Measurements from ENCODE around the gene EDIL3.

EDIL3 gene

GRCh38 chr5:84393969-84394368 is 9.3 kb upstream of the EDIL3 start:
- peak overlapping the region; percentile 36 for H3K9ac ChIP-seq (ENCODE audit: low read length)

GRCh38 chr5:84392836-84393235 is 8.2 kb upstream of the EDIL3 start:
- no peak for DNase-seq (ENCODE audit: low read depth)
- no peaks in the 10 kb centered on the region for H3K27me3 ChIP-seq (replicated peaks; ENCODE audit: control insufficient read depth, insufficient read depth, low read length)
- no peak overlapping the region for H3K9ac ChIP-seq (ENCODE audit: low read length)
- no peaks in the 10 kb centered on the region for H3K36me3 ChIP-seq (ENCODE audit: control insufficient read depth, insufficient read depth, low read length, severe bottlenecking)
- H3K4me1 ChIP-seq (ENCODE audit: control insufficient read depth, insufficient read depth, low read length) = peaks cover 13% of the 10 kb centered on the region
- no peak overlapping the region for H3K4me3 ChIP-seq (ENCODE audit: low read length)
- H3K9me3 ChIP-seq (ENCODE audit: control insufficient read depth, low read length) = no peaks in the 10 kb centered on the region

More at GRCh38 chr5:84393969-84394368, 9.3 kb upstream of the EDIL3 start:
- H3K36me3 ChIP-seq (ENCODE audit: control insufficient read depth, insufficient read depth, low read length, severe bottlenecking) = no peaks in the 10 kb centered on the region
- no peaks in the 10 kb centered on the region for H3K9me3 ChIP-seq (ENCODE audit: control insufficient read depth, low read length)
- H3K4me3 ChIP-seq (ENCODE audit: low read length) = no peak overlapping the region
- H3K27me3 ChIP-seq (replicated peaks; ENCODE audit: control insufficient read depth, insufficient read depth, low read length) = no peaks in the 10 kb centered on the region
- DNase-seq (ENCODE audit: low read depth) = peak; percentile 86
- H3K4me1 ChIP-seq (ENCODE audit: control insufficient read depth, insufficient read depth, low read length) = peaks cover 13% of the 10 kb centered on the region

- Histone ChIP-seq H3K27me3 (replicated peaks; ENCODE audit: control insufficient read depth, insufficient read depth, low read length) (no peaks in the 10 kb centered on the region), H3K4me3 (ENCODE audit: low read length) (no peak overlapping the region), H3K4me1 (ENCODE audit: control insufficient read depth, insufficient read depth, low read length) (peaks cover 14% of the 10 kb centered on the region), H3K9ac (ENCODE audit: low read length) (no peak overlapping the region), H3K9me3 (ENCODE audit: control insufficient read depth, low read length) (no peaks in the 10 kb centered on the region), H3K36me3 (ENCODE audit: control insufficient read depth, insufficient read depth, low read length, severe bottlenecking) (no peaks in the 10 kb centered on the region)
- DNase-seq (ENCODE audit: low read depth) = no peak
Measured at GRCh38 chr5:84385705-84386104, 1.0 kb upstream of the EDIL3 start.

GRCh38 chr5:84383816-84384603 is 670 bp downstream of the EDIL3 start:
- H3K9ac ChIP-seq (ENCODE audit: low read length) = peak overlapping the region; percentile 75
- peak overlapping the region; percentile 87 for H3K4me3 ChIP-seq (ENCODE audit: low read length)
- H3K9me3 ChIP-seq (ENCODE audit: control insufficient read depth, low read length) = no peaks in the 10 kb centered on the region
- H3K36me3 ChIP-seq (ENCODE audit: control insufficient read depth, insufficient read depth, low read length, severe bottlenecking) = no peaks in the 10 kb centered on the region
- peaks cover 21% of the 10 kb centered on the region for H3K4me1 ChIP-seq (ENCODE audit: control insufficient read depth, insufficient read depth, low read length)
- peak; percentile 77 for DNase-seq (ENCODE audit: low read depth)
- H3K27me3 ChIP-seq (replicated peaks; ENCODE audit: control insufficient read depth, insufficient read depth, low read length) = no peaks in the 10 kb centered on the region

- no peaks in the 10 kb centered on the region for H3K9me3 ChIP-seq (ENCODE audit: control insufficient read depth, low read length)
- DNase-seq (ENCODE audit: low read depth) = no peak
- H3K36me3 ChIP-seq (ENCODE audit: control insufficient read depth, insufficient read depth, low read length, severe bottlenecking) = no peaks in the 10 kb centered on the region
- H3K4me1 ChIP-seq (ENCODE audit: control insufficient read depth, insufficient read depth, low read length) = peaks cover 28% of the 10 kb centered on the region
- H3K9ac ChIP-seq (ENCODE audit: low read length) = peak overlapping the region; percentile 75
- H3K27me3 ChIP-seq (replicated peaks; ENCODE audit: control insufficient read depth, insufficient read depth, low read length) = no peaks in the 10 kb centered on the region
- peak overlapping the region; percentile 87 for H3K4me3 ChIP-seq (ENCODE audit: low read length)
Measured at GRCh38 chr5:84383296-84383815, 1.3 kb downstream of the EDIL3 start.

GRCh38 chr5:84382363-84383295 is 2.1 kb downstream of the EDIL3 start:
- Histone ChIP-seq H3K27me3 (replicated peaks; ENCODE audit: control insufficient read depth, insufficient read depth, low read length) (no peaks in the 10 kb centered on the region), H3K9me3 (ENCODE audit: control insufficient read depth, low read length) (no peaks in the 10 kb centered on the region), H3K36me3 (ENCODE audit: control insufficient read depth, insufficient read depth, low read length, severe bottlenecking) (no peaks in the 10 kb centered on the region), H3K4me3 (ENCODE audit: low read length) (peak overlapping the region; percentile 87), H3K9ac (ENCODE audit: low read length) (peak overlapping the region; percentile 75), H3K4me1 (ENCODE audit: control insufficient read depth, insufficient read depth, low read length) (peaks cover 32% of the 10 kb centered on the region)
- DNase-seq (ENCODE audit: low read depth) = peak; percentile 85

- no peaks in the 10 kb centered on the region for H3K36me3 ChIP-seq (ENCODE audit: control insufficient read depth, insufficient read depth, low read length, severe bottlenecking)
- H3K4me3 ChIP-seq (ENCODE audit: low read length) = peak overlapping the region; percentile 87
- DNase-seq (ENCODE audit: low read depth) = peak; percentile 79
- no peaks in the 10 kb centered on the region for H3K9me3 ChIP-seq (ENCODE audit: control insufficient read depth, low read length)
- H3K4me1 ChIP-seq (ENCODE audit: control insufficient read depth, insufficient read depth, low read length) = peaks cover 32% of the 10 kb centered on the region
- H3K27me3 ChIP-seq (replicated peaks; ENCODE audit: control insufficient read depth, insufficient read depth, low read length) = no peaks in the 10 kb centered on the region
- H3K9ac ChIP-seq (ENCODE audit: low read length) = peak overlapping the region; percentile 75
Measured at GRCh38 chr5:84381502-84382362, 2.9 kb downstream of the EDIL3 start.

GRCh38 chr5:84379749-84380148 is 4.9 kb downstream of the EDIL3 start:
- H3K4me3 ChIP-seq (ENCODE audit: low read length) = no peak overlapping the region

GRCh38 chr5:84378961-84379360 is 5.7 kb downstream of the EDIL3 start:
- DNase-seq (ENCODE audit: low read depth) = peak; percentile 66
- Histone ChIP-seq H3K27me3 (replicated peaks; ENCODE audit: control insufficient read depth, insufficient read depth, low read length) (no peaks in the 10 kb centered on the region), H3K4me3 (ENCODE audit: low read length) (peak overlapping the region; percentile 40), H3K36me3 (ENCODE audit: control insufficient read depth, insufficient read depth, low read length, severe bottlenecking) (no peaks in the 10 kb centered on the region), H3K4me1 (ENCODE audit: control insufficient read depth, insufficient read depth, low read length) (peaks cover 38% of the 10 kb centered on the region), H3K9ac (ENCODE audit: low read length) (peak overlapping the region; percentile 52), H3K9me3 (ENCODE audit: control insufficient read depth, low read length) (no peaks in the 10 kb centered on the region)

More at GRCh38 chr5:84379749-84380148, 4.9 kb downstream of the EDIL3 start:
- no peaks in the 10 kb centered on the region for H3K9me3 ChIP-seq (ENCODE audit: control insufficient read depth, low read length)
- peak; percentile 72 for DNase-seq (ENCODE audit: low read depth)
- no peaks in the 10 kb centered on the region for H3K36me3 ChIP-seq (ENCODE audit: control insufficient read depth, insufficient read depth, low read length, severe bottlenecking)
- H3K9ac ChIP-seq (ENCODE audit: low read length) = peak overlapping the region; percentile 11
- H3K4me1 ChIP-seq (ENCODE audit: control insufficient read depth, insufficient read depth, low read length) = peaks cover 38% of the 10 kb centered on the region
- H3K27me3 ChIP-seq (replicated peaks; ENCODE audit: control insufficient read depth, insufficient read depth, low read length) = no peaks in the 10 kb centered on the region

- DNase-seq (ENCODE audit: low read depth) = peak; percentile 79
- Histone ChIP-seq H3K36me3 (ENCODE audit: control insufficient read depth, insufficient read depth, low read length, severe bottlenecking) (no peaks in the 10 kb centered on the region), H3K4me3 (ENCODE audit: low read length) (peak overlapping the region; percentile 40)
Measured at GRCh38 chr5:84378420-84378819, 6.3 kb downstream of the EDIL3 start.

More at GRCh38 chr5:84378420-84378819, 6.3 kb downstream of the EDIL3 start:
- Histone ChIP-seq H3K4me1 (ENCODE audit: control insufficient read depth, insufficient read depth, low read length) (peaks cover 33% of the 10 kb centered on the region), H3K9ac (ENCODE audit: low read length) (peak overlapping the region; percentile 52), H3K27me3 (replicated peaks; ENCODE audit: control insufficient read depth, insufficient read depth, low read length) (no peaks in the 10 kb centered on the region), H3K9me3 (ENCODE audit: control insufficient read depth, low read length) (no peaks in the 10 kb centered on the region)

All from adipocyte (in vitro differentiated cells).